Endothelial cell (in vitro differentiated cells): ENCODE results near the gene ELMOD3. TPM values are rescaled to one million over a fixed set of nuclear protein-coding genes. Genes with fewer than 3 reads are reported as not detected.
"Not testable (repeated sequence)": the region's sequence is repeated elsewhere in the genome, so short reads cannot be mapped to it uniquely, and the experiment has no call there.

Experiments
- DNase-seq: peaks from one replicate; pipeline ENCODE4 v3.0.0; 2021; ENCODE audit warnings: low spot score
- H3K27ac Mint-ChIP-seq: one replicate; pipeline ENCODE4 v1.8.0; 2021; ENCODE audit warnings: mixed read lengths, inconsistent platforms; ENCODE audit not compliant: unreplicated experiment
- H3K27me3 Mint-ChIP-seq: one replicate; pipeline ENCODE4 v1.8.0; 2021; ENCODE audit warnings: mild to moderate bottlenecking, moderate library complexity, mixed read lengths, inconsistent platforms; ENCODE audit not compliant: unreplicated experiment
- H3K36me3 Mint-ChIP-seq: one replicate; pipeline ENCODE4 v1.8.0; 2021; ENCODE audit warnings: mild to moderate bottlenecking, low read depth, mixed read lengths, inconsistent platforms; ENCODE audit not compliant: unreplicated experiment
- H3K4me1 Mint-ChIP-seq: one replicate; pipeline ENCODE4 v1.8.0; 2021; ENCODE audit warnings: mild to moderate bottlenecking, mixed read lengths, inconsistent platforms; ENCODE audit not compliant: unreplicated experiment
- H3K4me3 Mint-ChIP-seq: one replicate; pipeline ENCODE4 v1.8.0; 2021; ENCODE audit warnings: mild to moderate bottlenecking, mixed read lengths, inconsistent platforms; ENCODE audit not compliant: unreplicated experiment
- H3K9me3 Mint-ChIP-seq: one replicate; pipeline ENCODE4 v1.8.0; 2021; ENCODE audit warnings: mixed read lengths, inconsistent platforms; ENCODE audit not compliant: unreplicated experiment
- total RNA-seq: library from RNA; stranded (reverse); fragmentation: NEBNext Ultra II Directional; extraction: Animal tissue kit (Norgen Biotek cat#: 25700); gene quantifications from one replicate; pipeline ENCODE4 v1.2.1, GENCODE V29; 2021; ENCODE audit not compliant: unreplicated experiment
- TF ChIP-seq, protein P1 (sequence below): fragments of 200-600 bp; sonication (generic); IDR thresholded peaks from one replicate; pipeline ENCODE4 v1.5.0; 2021; ENCODE audit warnings: antibody characterized with exemption; ENCODE audit not compliant: unreplicated experiment

The ELMOD3 gene
- total RNA-seq, 1 donor from 2014 or later = 15.9 TPM

- DNase-seq = no peak
- no peak overlapping the region for H3K4me3 Mint-ChIP-seq
- H3K9me3 Mint-ChIP-seq = peaks cover 6% of the 10 kb centered on the region
- peaks cover 2% of the 10 kb centered on the region for H3K4me1 Mint-ChIP-seq
- peaks cover 25% of the 10 kb centered on the region for H3K36me3 Mint-ChIP-seq
- no peaks in the 10 kb centered on the region for H3K27me3 Mint-ChIP-seq
- TF ChIP-seq, protein P1, sequence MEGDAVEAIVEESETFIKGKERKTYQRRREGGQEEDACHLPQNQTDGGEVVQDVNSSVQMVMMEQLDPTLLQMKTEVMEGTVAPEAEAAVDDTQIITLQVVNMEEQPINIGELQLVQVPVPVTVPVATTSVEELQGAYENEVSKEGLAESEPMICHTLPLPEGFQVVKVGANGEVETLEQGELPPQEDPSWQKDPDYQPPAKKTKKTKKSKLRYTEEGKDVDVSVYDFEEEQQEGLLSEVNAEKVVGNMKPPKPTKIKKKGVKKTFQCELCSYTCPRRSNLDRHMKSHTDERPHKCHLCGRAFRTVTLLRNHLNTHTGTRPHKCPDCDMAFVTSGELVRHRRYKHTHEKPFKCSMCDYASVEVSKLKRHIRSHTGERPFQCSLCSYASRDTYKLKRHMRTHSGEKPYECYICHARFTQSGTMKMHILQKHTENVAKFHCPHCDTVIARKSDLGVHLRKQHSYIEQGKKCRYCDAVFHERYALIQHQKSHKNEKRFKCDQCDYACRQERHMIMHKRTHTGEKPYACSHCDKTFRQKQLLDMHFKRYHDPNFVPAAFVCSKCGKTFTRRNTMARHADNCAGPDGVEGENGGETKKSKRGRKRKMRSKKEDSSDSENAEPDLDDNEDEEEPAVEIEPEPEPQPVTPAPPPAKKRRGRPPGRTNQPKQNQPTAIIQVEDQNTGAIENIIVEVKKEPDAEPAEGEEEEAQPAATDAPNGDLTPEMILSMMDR = no peak
- H3K27ac Mint-ChIP-seq = no peak overlapping the region
Observed at GRCh38 chr2:85371045-85371444, 16.5 kb downstream of the ELMOD3 start.

DNA sequence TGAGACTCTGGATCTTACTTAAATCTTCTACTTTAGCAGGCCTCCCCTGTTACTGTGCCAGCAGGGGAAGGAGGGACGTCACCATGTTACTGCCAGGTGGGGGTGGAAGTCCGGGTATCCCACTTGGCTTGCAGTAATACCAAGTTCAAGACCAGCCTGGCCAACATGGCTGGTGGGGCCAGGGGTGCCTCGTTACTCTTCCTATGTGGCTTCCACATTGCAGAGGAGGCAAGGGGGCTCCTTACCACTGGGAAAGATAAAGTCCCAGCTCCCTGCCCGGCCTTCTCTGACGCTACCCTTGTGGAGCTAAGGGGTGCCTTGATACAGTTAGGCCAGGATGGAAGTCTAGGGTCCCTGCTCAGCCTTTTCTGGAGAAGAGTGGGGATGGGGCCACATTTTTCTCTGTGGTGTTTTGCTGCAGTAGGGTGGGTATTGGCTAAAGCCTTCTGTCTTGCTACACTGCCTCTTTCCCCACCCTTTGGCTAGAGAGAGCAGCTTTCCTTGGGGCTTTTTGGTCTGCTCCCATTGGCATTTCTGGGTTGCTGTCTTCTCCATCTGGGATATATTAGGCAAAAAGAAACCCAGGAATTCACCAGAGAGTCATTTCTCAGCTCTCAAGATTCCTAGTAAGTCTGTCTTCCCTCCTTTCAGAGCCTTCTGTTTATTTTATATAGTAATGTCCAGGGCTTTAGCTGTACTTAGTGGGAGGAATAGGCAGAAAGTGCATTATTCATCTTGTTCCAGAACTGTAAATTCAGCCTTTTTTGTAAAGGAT lies 21.9 kb downstream of the ELMOD3 start:
- H3K27ac Mint-ChIP-seq = no peak overlapping the region
- peaks cover 16% of the 10 kb centered on the region for H3K4me1 Mint-ChIP-seq
- no peak overlapping the region for H3K4me3 Mint-ChIP-seq
- peaks cover 50% of the 10 kb centered on the region for H3K36me3 Mint-ChIP-seq
- H3K27me3 Mint-ChIP-seq = no peaks in the 10 kb centered on the region
- TF ChIP-seq, protein P1 = no peak
- DNase-seq = no peak
- H3K9me3 Mint-ChIP-seq = peaks cover 6% of the 10 kb centered on the region

DNA sequence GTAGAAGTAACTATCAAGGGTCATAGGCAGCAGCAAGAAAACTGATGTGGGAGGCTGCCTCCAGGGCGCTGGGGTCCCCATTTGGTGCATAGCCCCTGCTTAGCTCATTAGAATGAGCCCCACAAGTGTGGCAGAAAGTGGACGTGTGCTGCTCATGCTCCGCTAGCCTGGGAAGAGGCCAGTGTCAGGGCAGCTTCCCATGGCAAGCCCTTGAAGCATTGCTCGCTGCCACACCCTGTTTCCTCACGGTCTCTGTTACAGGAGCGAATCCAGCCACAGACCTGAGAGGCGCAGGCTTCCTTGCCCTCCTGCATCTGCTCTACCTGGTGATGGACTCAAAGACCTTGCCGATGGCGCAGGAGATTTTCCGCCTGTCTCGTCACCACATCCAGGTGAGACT lies 22.5 kb downstream of the ELMOD3 start:
- H3K9me3 Mint-ChIP-seq = peaks cover 6% of the 10 kb centered on the region
- peaks cover 2% of the 10 kb centered on the region for H3K27me3 Mint-ChIP-seq
- DNase-seq = no peak
- no peak overlapping the region for H3K27ac Mint-ChIP-seq
- H3K36me3 Mint-ChIP-seq = peaks cover 53% of the 10 kb centered on the region
- peaks cover 16% of the 10 kb centered on the region for H3K4me1 Mint-ChIP-seq
- peak overlapping the region; percentile 59 for H3K4me3 Mint-ChIP-seq
- TF ChIP-seq, protein P1 = no peak

DNA sequence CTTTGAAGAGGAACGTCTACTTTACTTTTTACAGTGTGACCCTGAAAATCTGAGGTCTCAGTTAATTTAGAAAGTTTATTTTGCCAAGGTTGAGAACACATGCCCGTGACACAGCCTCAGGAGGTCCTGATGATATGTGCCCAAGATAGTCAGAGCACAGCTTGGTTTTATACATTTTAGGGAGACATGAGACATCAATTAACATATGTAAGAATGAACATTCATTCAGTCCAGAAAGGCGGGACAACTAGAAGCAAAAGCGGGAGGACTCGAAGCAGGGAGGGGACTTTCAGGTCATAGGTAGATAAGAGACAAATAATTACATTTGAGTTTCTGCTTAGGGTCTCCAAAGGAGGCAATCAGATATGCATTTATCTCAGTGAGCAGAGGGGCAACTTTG lies 23.7 kb downstream of the ELMOD3 start:
- Mint-ChIP-seq H3K9me3 (peaks cover 6% of the 10 kb centered on the region), H3K4me3 (peak overlapping the region; percentile 6), H3K36me3 (peaks cover 58% of the 10 kb centered on the region), H3K4me1 (peaks cover 16% of the 10 kb centered on the region), H3K27me3 (peaks cover 2% of the 10 kb centered on the region), H3K27ac (no peak overlapping the region)
- DNase-seq = no peak
- TF ChIP-seq, protein P1 = no peak

DNA sequence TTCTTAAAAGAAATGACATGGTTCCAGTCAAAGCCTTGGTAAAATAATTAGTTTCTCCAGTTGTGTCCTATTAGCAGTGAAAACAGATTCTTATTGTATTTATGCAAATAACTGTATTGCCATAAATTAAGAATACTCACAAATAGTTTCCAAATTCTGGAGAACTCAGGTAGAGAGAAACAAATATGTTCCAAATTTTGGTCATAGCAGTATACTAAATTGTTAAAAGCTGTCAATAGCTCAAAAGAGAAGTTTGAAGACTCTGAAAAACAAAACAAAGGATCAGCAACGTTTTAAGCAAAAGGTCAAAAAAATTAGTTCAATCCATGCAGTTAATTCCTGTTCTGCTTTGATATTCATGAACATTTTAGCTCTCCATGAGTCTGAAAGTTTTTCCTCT lies 25.5 kb downstream of the ELMOD3 start:
- H3K36me3 Mint-ChIP-seq = peaks cover 57% of the 10 kb centered on the region
- H3K27me3 Mint-ChIP-seq = peaks cover 6% of the 10 kb centered on the region
- no peak overlapping the region for H3K27ac Mint-ChIP-seq
- H3K4me1 Mint-ChIP-seq = peaks cover 17% of the 10 kb centered on the region
- peak overlapping the region; percentile 11 for H3K4me3 Mint-ChIP-seq
- peaks cover 4% of the 10 kb centered on the region for H3K9me3 Mint-ChIP-seq
- no peak for DNase-seq
- TF ChIP-seq, protein P1 = no peak

- H3K27me3 Mint-ChIP-seq, H3K4me1 Mint-ChIP-seq, DNase-seq, H3K4me3 Mint-ChIP-seq, H3K27ac Mint-ChIP-seq, H3K9me3 Mint-ChIP-seq: not testable (repeated sequence)
- H3K36me3 Mint-ChIP-seq = peaks cover 37% of the 10 kb centered on the region
Observed at GRCh38 chr2:85383151-85383550, 28.6 kb downstream of the ELMOD3 start.
